C4-2B (cell line): Measurements from ENCODE around the gene MOB3B.

Experiments
- H3K27ac ChIP-seq: fragments of 450-650 bp; 2 replicates; pipeline ENCODE4 v1.5.1; 2017
- CTCF ChIP-seq: fragments of 450-650 bp; conservative IDR thresholded peaks from 2 replicates; pipeline ENCODE4 v1.5.1; 2017; ENCODE audit warnings: mild to moderate bottlenecking
- ZFX ChIP-seq: fragments of 450-650 bp; IDR thresholded peaks from 2 replicates; pipeline ENCODE4 v1.6.1; 2017

MOB3B gene

GRCh38 chr9:27518006-27518405 lies 11.6 kb downstream of the MOB3B start:
- no peak overlapping the region for H3K27ac ChIP-seq
- TF ChIP-seq CTCF (no peak), ZFX (no peak)

GRCh38 chr9:27514551-27514950 lies 15.1 kb downstream of the MOB3B start:
- no peak for TF ChIP-seq CTCF
- no peak for TF ChIP-seq ZFX
- no peak overlapping the region for H3K27ac ChIP-seq

- TF ChIP-seq ZFX (no peak), CTCF (no peak)
- H3K27ac ChIP-seq: no peak overlapping the region
Measured at GRCh38 chr9:27511771-27512170, 17.8 kb downstream of the MOB3B start.

- no peak for TF ChIP-seq CTCF
- no peak for TF ChIP-seq ZFX
- no peak overlapping the region for H3K27ac ChIP-seq
Measured at GRCh38 chr9:27510780-27511179, 18.8 kb downstream of the MOB3B start.

GRCh38 chr9:27506981-27507380 lies 22.6 kb downstream of the MOB3B start:
- H3K27ac ChIP-seq: no peak overlapping the region
- no peak for TF ChIP-seq CTCF
- no peak for TF ChIP-seq ZFX

- TF ChIP-seq ZFX (no peak), CTCF (no peak)
- no peak overlapping the region for H3K27ac ChIP-seq
Measured at GRCh38 chr9:27505744-27506161, 23.9 kb downstream of the MOB3B start.

GRCh38 chr9:27504259-27504658 lies 25.4 kb downstream of the MOB3B start:
- no peak for TF ChIP-seq ZFX
- TF ChIP-seq CTCF: no peak
- H3K27ac ChIP-seq: no peak overlapping the region
